ENCODE measurements around the gene CLEC14A.
A peak's percentile ranks its signal among the peaks of the same experiment; 100 is the strongest.

The CLEC14A gene, protein sequence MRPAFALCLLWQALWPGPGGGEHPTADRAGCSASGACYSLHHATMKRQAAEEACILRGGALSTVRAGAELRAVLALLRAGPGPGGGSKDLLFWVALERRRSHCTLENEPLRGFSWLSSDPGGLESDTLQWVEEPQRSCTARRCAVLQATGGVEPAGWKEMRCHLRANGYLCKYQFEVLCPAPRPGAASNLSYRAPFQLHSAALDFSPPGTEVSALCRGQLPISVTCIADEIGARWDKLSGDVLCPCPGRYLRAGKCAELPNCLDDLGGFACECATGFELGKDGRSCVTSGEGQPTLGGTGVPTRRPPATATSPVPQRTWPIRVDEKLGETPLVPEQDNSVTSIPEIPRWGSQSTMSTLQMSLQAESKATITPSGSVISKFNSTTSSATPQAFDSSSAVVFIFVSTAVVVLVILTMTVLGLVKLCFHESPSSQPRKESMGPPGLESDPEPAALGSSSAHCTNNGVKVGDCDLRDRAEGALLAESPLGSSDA

DNA sequence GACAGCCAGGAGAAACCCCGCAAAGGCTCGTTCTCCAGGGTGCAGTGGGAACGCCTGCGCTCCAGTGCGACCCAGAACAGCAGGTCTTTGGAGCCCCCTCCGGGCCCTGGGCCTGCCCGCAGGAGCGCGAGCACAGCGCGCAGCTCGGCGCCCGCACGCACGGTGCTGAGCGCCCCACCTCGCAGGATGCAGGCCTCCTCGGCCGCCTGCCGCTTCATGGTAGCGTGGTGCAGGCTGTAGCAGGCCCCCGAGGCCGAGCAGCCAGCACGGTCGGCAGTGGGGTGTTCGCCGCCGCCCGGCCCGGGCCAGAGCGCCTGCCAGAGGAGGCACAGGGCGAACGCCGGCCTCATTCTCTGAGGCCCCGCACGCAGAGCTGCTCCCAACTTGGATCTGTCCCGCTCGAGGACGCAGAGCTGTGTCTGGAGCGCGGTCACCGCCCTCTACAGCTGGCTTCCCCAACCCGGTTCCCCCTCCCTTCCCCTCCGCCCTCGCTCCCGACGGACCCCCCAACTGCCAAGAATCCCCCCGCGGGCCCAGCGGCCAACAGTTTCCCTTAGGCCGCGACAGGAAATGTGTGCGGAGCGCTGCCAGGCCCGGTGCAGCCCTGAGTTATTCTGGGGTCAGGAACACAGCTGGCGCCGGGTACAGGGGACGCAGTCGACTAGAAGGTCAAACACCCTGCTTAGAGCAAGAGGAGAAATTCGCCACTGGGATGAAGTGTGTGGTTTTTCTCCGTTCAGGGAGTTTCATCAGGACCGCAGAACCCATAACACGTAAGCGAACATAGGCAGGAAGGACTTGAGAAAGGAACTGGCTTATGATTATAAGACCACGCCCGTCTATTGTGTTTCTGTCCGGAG is at the start of gene CLEC14A:
Gene CLEC14A (minus strand): TSS at position 421 of the 860 bp plus-strand sequence. CDS start 71 bp downstream, at position 350.
- DNase-seq: peak; percentile 87

DNA sequence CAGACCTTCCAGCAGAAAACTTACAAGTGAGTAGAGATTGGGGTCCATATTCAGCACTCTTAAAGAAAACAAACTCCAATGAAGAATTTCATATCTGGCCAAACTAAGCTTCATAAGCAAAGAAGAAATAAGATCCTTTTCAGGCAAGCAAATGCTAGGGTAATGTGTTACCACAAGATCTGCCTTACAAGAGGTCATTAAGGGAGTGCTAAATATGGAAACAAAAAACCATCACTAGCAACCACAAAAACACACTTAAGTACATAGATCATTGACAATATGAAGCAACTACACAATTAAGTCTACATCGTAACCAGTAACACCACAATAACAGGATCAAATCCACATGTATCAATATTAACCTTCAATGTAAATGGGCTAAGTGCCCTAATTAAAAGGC is 47.1 kb upstream of the CLEC14A start:
- DNase-seq: no peak

DNA sequence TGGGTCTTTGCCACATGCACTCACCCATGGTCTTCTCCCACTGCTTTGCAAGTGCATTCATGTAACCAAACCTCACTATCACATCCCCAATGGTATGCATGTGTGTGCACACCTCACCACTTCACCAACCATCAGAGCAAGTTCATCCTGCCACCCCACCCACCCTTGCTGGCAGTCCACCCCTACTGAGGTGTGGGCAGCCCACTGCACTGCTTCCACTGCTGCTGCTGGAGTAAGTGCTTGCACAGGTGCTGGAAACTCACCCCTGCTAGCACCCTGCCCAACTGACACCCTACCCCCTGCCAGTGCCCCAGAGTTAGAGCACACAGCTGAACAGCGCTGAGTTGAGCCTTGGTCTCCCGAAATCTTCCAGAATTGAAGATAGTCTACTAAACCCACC is 46.1 kb upstream of the CLEC14A start:
- DNase-seq: no peak

DNA sequence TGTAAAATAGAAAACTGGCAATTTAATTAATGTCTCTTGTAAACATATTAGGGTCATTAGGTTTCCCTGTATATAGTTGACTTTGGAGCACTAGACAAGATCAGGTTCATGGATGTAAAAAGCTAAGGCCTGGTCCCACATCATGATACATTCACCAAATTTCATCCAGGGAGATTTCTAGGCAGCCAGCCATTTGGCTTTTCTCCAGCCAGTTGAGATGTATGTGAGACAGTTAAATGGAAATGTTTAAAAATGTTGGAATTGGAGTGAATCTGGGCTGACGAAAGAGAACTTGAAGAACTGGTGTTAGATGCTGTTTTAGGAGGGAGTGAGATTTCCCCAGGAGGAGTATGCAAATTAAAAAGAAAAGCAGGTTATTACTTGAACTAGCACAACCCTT is 41.8 kb upstream of the CLEC14A start:
- DNase-seq: peak; percentile 90

DNA sequence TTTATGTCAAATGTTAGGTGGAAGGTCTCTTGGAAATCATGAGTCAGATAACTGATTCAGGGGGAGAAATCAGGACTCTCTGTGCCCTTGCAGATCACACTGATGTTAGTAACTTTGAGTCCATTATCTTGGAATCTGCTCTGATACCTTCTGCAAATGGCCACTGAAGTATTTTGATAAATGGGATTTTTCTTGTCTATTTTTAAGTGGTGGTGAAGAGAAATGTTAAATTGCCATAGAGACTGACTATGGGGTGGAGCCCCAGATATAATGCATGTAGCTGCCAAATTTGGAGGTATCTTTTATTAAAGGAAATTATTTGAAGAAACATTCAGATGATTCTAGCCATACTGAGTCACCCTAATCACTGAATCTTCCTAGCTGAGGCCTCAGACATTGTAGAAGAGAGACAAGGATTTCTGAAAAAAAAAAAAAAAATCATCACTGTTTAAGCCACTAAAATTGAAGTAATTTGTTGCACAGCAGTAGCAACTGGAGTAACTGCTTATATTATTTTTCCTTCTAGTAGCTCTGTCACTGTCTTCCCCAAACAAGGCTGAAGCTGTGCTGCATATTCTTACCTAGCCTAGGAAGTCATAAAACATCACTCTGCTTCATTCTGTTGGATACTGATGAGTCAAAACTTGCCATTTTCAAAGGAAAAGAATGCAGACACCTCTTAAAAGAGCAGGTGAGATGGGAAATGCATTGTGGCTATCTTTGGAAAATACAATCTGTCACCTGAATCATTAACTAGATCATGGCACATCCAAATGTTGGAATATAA is 36.0 kb upstream of the CLEC14A start:
- DNase-seq: peak; percentile 77

DNA sequence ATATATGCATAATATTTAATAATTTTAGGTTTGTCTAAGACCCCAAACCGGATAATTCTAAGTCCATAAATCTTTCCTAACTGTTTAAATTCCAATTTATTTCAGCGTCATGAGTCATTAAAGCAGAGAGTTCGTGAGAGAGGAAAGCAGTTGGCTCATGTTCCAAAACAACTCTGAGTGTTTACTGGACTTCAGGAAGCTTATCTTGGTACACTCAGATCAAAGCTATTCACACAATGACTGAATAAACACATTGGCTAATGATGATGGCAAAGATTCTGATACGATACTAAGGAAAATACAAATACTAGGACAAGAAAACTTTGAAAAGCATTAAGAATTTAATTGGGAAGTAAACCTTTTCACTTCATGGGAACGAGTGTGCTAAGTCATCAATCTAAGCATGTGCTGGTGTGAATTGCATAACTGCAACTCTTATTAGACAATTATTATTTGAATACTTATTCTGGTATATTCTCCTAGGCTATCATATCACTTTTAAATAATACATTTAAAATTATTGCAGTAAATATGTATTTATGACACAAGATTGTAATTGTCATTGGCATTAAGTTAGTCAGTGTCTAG is 34.8 kb upstream of the CLEC14A start:
- peak; percentile 80 for DNase-seq

DNA sequence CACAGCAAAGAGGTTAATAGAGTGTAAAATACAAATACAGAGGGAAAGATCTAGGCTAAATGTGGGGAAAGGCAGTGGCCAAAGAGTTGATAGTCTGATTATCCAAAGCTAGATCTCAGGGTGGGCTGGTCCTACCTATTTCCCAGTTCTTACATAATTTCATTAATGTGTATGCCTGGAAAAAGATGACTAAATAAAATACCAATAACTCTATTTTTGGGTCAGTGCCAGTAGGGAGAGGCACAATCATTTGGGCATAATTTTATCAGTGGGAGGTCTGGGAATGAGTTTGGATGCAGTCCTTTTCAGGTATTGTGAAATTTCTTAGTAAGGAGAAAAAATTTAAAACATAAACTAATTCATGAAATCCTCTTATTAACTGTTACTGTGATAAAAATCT is 30.6 kb upstream of the CLEC14A start:
- DNase-seq: peak; percentile 46

DNA sequence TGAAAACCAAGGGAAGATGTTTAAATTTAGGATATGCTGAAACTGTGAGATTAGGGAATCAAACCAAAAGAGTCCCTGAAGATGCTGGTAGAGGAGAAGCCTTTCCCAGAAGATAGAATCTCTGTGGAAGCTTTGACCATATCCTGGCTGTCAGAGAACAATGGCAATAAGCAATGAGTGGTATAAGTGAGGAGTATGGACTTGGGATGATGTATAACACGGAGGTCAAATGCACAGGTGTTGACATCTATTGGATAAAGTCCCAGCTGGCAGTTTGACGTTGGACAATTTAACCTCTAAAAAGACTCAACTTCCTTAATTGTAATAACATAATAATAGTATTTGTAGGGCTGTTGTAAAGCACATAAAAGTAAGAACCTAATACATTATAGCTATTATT is 30.1 kb upstream of the CLEC14A start:
- peak; percentile 18 for DNase-seq

DNA sequence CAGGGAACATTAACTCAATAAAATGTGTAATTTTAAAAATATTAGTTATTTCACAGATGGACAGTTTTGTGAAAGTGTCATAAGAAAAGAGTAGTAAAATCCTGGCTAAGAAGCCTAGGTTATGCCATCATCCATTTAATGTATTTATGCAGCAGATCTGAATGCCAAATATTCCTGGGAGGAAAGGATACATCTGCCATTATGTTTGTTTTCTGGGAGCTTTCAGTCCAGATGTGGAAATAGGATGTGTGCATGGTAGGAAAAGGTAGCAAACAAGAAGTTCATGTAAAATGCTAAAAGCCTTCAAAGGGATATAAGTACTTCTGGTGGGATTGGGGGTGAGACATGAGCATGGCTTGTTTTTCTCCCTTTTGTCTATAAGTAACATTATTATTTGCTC is 27.0 kb upstream of the CLEC14A start:
- no peak for DNase-seq

DNA sequence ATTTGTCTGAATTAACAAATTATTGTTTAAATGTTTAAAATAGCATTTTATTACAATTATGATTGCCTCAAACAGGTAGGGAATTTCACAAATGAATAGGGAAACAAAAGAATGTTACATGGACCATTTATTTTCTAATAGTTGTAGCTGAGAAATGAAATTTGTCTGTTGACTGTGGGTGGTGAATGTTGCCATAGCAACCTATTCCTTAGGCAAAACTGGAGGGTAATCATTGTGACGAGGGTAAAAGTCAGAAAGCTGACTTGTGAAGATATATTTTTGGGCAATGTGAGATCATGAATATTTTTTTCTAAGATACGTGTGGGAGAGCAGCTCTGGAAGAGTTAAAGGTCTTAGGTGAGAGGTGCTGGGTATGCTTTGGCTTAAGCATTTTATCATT is 24.2 kb upstream of the CLEC14A start:
- DNase-seq: no peak

DNA sequence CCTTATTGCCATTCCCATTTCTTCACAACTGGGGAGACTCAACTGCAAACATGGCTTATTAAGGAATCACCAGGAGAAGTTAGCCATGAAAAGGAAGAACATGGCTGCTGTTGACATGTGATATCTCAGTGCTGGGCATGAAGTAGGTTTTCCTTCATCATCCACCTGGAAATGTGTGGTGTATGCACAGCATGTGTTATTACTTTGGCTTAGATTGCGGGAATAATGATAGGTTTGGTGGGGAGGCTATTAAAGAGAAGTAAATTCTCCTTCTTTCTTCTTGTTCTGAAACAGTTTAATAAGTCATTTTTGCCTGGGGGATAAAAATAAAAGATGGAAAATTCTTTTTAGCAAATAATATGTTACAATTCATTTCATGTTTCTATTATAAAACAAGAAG is 23.7 kb upstream of the CLEC14A start:
- DNase-seq: no peak

DNA sequence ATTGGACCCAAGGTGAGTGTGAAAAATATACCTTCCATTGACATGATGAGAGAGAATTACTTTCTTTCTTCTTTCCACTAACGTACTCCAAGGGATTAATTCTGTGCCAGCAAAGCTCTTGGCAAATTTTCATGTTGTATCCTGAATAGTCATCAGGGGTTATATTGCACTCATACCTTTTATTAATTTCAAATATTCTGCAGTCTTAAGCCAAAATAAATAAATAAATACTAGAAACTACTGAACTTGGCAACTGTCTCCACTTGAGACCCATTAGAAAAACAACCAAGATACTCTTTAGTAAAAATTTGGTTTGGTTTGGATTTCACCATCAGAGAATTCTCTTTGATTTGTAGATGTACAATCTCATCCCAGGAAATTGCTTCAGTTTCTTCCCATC is 22.1 kb upstream of the CLEC14A start:
- DNase-seq: no peak

DNA sequence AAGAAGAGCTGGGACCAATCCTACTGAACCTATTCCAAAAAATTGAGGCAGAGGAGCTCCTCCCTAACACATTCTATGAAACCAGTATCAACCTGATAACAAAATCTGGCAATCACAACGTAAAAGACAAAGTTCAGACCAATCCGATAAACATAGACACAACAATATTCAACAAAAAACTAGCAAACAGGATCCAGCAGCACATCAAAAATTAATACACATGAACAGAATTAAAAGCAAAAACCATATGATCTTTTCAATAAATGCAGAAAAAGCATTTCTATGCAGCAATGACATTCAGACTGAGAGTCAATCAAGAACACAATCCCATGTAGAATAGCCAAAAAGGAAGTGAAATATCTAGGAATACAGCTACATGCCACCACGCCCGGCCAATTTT is 7.0 kb upstream of the CLEC14A start:
- no peak for DNase-seq

DNA sequence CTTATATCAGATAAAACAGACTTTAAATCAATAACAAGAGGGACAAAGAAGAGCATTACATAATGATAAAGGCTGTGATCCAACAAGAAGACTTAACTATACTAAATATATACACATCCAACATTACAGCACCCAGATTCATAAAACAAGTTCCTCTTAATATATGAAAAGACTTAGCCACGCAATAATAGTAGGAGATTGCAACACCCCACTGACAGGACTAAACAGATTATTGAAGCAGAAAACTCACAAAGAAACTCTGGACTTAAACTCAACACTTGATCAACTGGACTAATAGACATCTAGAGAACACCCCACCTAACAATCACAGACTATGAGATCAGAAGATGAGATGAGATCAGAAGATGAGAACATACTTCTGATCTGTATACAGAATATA is 5.7 kb upstream of the CLEC14A start:
- DNase-seq: no peak

DNA sequence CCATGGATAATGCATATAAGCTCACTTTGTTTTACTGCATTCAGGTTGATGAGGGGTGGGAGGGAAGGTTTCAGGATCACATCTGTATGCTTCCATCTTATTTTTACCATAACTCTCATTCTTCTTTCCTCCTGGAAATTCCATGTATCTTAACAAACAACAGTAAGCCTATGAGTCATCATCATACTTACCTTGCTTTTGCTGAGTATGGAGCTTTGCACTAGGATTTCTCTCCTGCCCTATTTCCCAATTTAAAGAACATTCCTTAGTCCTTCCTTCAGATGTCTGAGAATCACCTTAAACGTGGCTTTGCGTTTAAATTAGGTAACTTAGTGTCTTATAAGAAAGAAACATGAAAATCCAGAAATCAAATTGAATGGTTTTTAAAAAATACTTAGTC is 1.6 kb upstream of the CLEC14A start:
- DNase-seq: peak; percentile 32

DNA sequence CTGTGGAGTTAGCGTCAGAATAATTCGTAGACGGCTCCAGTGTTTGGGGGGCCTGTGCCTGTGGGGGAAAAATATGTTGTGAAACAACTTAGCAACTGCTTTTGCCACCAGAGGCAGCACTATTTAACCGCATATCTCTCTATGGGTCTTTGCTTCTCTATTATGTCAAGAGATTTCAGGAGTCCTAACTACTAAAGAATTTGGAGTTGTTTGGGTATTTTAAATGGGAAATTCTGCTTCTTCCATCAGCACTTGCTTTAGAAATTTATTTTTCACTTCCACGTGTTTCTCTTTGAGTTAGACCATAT is 594 bp upstream of the CLEC14A start:
- DNase-seq: no peak

DNA sequence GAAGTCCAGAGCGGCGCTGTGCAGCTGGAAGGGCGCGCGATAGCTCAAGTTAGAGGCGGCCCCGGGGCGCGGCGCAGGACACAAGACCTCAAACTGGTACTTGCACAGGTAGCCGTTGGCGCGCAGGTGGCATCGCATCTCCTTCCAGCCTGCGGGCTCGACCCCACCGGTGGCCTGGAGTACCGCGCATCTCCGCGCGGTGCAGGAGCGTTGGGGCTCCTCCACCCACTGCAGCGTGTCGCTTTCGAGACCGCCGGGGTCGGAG is 553 bp downstream of the CLEC14A start:
- no peak for DNase-seq

DNA sequence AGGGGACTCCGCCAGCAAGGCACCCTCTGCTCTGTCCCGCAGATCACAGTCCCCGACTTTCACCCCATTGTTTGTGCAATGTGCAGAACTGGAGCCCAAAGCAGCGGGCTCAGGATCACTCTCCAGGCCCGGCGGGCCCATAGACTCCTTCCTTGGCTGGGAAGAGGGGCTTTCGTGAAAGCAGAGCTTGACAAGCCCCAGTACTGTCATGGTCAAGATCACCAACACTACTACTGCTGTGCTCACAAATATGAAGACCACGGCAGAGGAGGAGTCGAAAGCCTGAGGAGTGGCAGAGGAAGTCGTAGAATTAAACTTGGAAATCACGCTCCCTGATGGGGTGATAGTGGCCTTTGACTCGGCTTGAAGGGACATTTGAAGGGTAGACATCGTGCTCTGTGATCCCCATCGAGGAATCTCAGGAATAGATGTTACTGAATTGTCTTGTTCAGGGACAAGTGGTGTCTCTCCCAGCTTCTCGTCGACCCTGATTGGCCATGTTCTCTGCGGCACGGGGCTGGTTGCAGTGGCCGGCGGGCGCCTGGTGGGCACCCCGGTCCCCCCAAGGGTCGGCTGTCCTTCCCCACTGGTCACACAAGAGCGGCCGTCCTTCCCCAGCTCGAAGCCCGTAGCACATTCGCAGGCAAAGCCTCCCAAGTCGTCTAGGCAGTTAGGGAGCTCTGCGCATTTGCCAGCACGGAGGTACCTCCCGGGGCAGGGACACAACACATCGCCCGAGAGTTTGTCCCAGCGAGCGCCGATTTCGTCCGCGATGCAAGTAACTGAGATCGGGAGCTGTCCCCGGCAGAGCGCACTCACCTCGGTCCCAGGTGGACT is 1.1 kb downstream of the CLEC14A start:
- peak; percentile 19 for DNase-seq

DNA sequence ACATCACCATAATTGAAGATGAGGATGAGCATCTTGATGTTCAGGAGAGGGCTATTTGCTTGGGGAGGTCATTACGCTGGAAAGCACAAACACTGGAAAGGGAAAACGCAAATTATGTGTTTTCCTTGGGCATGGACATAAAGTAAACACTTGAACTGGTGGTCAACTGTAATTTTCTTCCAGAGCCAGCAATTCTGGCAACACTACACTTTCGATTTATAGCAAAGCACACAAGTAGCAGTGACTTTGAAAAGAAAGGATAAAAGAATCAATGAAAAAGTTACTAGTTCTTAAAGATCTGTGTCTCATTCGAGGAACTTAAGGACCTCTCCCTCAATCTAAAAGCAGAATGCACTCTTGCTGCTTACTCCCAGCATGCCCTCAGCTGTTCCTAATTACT is 2.2 kb downstream of the CLEC14A start:
- no peak for DNase-seq

DNA sequence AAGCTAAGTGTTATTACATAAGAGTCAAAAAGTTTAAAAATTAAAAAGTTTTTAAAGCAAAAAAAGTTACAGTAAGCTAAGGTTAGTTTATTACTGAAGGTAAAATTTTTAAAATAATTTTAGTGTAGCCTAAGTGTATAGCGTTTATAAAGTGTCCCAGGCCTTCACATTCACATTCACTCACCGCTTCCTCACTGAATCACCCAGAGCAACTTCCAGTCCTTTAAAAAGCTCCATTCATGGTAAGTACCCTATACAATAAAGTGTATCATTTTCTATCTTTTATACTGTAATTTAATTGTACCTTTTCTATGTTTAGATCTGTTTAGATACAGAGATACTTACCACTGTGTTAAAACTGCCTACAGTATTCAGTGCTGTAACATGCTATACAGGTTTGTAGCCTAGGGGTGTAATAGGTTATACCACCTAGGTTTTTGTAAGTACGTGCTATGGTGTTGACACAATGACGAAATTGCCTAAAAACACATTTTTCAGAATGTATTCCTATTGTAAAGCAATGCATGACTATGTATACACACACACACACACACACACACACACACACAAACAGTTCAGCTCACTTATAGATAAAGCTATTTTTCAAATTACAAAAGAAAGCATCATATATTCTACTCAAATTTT is 3.7 kb downstream of the CLEC14A start:
- DNase-seq: no peak

DNA sequence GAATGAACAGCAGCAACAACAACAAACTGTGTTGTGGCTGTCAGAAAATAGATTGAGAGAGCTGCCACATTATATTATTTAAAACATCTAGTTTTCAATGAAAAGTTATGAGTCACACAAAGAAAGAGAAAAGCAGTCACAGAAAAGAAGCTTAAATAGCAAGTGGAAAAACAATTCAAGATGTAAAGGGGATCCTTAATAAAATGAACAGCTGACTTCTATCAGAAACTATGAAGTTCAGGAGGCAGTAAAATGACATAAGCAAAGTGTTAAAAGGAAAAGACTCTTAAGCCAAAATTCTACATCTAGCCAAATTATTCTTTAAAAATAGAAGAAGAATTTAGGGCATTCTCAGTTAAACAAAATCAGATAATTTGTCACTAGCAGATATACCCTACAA is 5.6 kb downstream of the CLEC14A start:
- peak; percentile 43 for DNase-seq

Measured in fibroblast of upper back skin (primary cell).